ACC112 (cell line): ENCODE measurements around the gene PLA2G1B.

Source experiments
- H2AFZ ChIP-seq: fragments of 200-600 bp; sonication (generic); one replicate; pipeline ENCODE4 v1.6.0; 2017; ENCODE audit warnings: antibody characterized with exemption, low read length; ENCODE audit not compliant: unreplicated experiment
- H3K27ac ChIP-seq: fragments of 200-600 bp; sonication (generic); 2 replicates; pipeline ENCODE4 v1.5.1; 2014; ENCODE audit warnings: low read depth, mild to moderate bottlenecking, antibody characterized with exemption, low read length, moderate library complexity
- H3K27me3 ChIP-seq: fragments of 200-600 bp; sonication (generic); 2 replicates; pipeline ENCODE4 v1.6.1; 2014; ENCODE audit warnings: mild to moderate bottlenecking, antibody characterized with exemption, low read length, moderate library complexity, mixed read lengths; ENCODE audit not compliant: insufficient read depth
- H3K36me3 ChIP-seq: fragments of 200-600 bp; sonication (generic); 2 replicates; pipeline ENCODE4 v1.6.1; 2016; ENCODE audit warnings: mild to moderate bottlenecking, antibody characterized with exemption, low read length, moderate library complexity, mixed read lengths; ENCODE audit not compliant: insufficient read depth
- H3K4me1 ChIP-seq: fragments of 200-600 bp; sonication (generic); one replicate; pipeline ENCODE4 v1.6.1; 2016; ENCODE audit warnings: low read length, mixed read lengths; ENCODE audit not compliant: insufficient read depth, unreplicated experiment, control insufficient read depth
- H3K4me3 ChIP-seq: fragments of 200-600 bp; sonication (generic); 2 replicates; pipeline ENCODE4 v1.5.1; 2014; ENCODE audit warnings: mild to moderate bottlenecking, low read depth, low read length
- H3K79me2 ChIP-seq: fragments of 200-600 bp; sonication (generic); one replicate; pipeline ENCODE4 v1.6.0; 2016; ENCODE audit warnings: low read length; ENCODE audit not compliant: control insufficient read depth, unreplicated experiment, insufficient read depth

PLA2G1B gene

GRCh38 chr12:120367233-120367923 lies 39.8 kb upstream of the PLA2G1B start:
- H3K4me3 ChIP-seq, result peak overlapping the region; percentile 66; the same call in 1 of the 2 replicates
- peaks cover 47% of the 10 kb centered on the region for H3K27me3 ChIP-seq
- H3K27ac ChIP-seq, result no peak overlapping the region
- H3K36me3 ChIP-seq, result no peaks in the 10 kb centered on the region
- no peaks in the 10 kb centered on the region for H3K79me2 ChIP-seq
- H3K4me1 ChIP-seq, result no peaks in the 10 kb centered on the region
- no peak overlapping the region for H2AFZ ChIP-seq

DNA sequence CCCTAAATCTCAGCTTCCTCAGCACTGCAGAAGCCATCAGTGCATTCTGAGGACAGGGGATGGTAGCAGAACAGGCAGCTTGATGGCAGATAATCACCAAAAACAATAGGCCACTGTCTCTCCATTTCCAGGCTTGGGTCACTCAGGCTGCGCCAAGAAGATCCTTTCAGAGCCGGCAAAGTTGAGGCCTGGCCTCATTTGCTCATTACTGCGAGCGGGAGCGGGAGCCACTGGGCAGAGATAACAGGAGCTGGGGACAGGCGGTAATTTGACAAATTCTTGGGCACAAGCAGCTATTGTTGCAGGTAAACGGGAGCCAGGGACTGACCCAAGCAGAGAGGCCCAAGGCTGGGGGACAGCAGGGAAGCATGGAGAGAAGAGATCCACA lies 39.3 kb upstream of the PLA2G1B start:
- Histone ChIP-seq H3K4me3 (no peak overlapping the region), H3K27ac (no peak overlapping the region), H3K27me3 (peaks cover 47% of the 10 kb centered on the region), H3K4me1 (no peaks in the 10 kb centered on the region), H3K36me3 (no peaks in the 10 kb centered on the region), H2AFZ (no peak overlapping the region), H3K79me2 (no peaks in the 10 kb centered on the region)

- Histone ChIP-seq H3K4me1 (no peaks in the 10 kb centered on the region), H3K27ac (no peak overlapping the region), H3K79me2 (no peaks in the 10 kb centered on the region), H3K27me3 (peaks cover 45% of the 10 kb centered on the region), H2AFZ (no peak overlapping the region), H3K36me3 (no peaks in the 10 kb centered on the region), H3K4me3 (no peak overlapping the region)
Measured at GRCh38 chr12:120366341-120366705, 38.7 kb upstream of the PLA2G1B start.

DNA sequence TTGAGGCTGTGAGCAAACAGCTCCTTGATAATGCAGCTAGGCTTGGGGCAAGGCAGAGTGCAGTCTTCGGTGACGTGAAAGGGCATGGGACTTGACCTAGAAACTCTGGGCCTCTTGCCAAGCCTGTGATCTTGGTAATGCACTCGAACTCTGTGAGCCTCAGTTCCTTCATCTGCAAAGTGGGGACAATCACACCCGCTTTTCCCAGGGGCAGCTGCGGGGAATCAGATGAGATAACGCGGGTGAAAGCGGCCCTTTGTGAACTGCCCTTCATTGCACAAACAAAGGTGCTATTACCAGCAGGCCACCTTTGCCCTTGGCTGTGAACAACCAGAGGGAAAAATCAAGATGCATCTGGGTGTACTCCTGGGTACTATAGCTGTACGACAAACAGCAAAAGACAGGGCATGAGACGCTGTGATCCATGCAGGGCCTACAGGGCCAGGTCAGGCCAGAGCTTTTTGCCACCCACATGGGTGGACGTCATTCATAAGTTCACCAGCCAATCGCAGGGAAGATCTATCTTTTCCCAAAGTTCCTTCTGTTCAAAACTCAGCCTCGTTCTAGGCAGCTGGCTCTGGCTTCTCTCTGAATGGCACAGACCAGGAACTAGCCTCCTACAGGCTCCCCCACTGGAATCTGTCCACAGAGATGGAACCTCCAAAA lies 38.2 kb upstream of the PLA2G1B start:
- Histone ChIP-seq H3K27me3 (peaks cover 43% of the 10 kb centered on the region), H3K79me2 (no peaks in the 10 kb centered on the region), H3K4me3 (no peak overlapping the region), H3K36me3 (no peaks in the 10 kb centered on the region), H3K4me1 (no peaks in the 10 kb centered on the region), H3K27ac (no peak overlapping the region), H2AFZ (no peak overlapping the region)

GRCh38 chr12:120364487-120364886 lies 36.9 kb upstream of the PLA2G1B start:
- H2AFZ ChIP-seq, result no peak overlapping the region
- H3K4me3 ChIP-seq, result no peak overlapping the region
- H3K36me3 ChIP-seq, result no peaks in the 10 kb centered on the region
- H3K27me3 ChIP-seq, result peaks cover 30% of the 10 kb centered on the region
- H3K79me2 ChIP-seq, result no peaks in the 10 kb centered on the region
- no peaks in the 10 kb centered on the region for H3K4me1 ChIP-seq
- H3K27ac ChIP-seq, result no peak overlapping the region

- Histone ChIP-seq H3K27ac (no peak overlapping the region), H2AFZ (no peak overlapping the region), H3K4me1 (no peaks in the 10 kb centered on the region), H3K27me3 (peaks cover 23% of the 10 kb centered on the region), H3K36me3 (no peaks in the 10 kb centered on the region), H3K4me3 (no peak overlapping the region), H3K79me2 (no peaks in the 10 kb centered on the region)
Measured at GRCh38 chr12:120363274-120363855, 35.8 kb upstream of the PLA2G1B start.

DNA sequence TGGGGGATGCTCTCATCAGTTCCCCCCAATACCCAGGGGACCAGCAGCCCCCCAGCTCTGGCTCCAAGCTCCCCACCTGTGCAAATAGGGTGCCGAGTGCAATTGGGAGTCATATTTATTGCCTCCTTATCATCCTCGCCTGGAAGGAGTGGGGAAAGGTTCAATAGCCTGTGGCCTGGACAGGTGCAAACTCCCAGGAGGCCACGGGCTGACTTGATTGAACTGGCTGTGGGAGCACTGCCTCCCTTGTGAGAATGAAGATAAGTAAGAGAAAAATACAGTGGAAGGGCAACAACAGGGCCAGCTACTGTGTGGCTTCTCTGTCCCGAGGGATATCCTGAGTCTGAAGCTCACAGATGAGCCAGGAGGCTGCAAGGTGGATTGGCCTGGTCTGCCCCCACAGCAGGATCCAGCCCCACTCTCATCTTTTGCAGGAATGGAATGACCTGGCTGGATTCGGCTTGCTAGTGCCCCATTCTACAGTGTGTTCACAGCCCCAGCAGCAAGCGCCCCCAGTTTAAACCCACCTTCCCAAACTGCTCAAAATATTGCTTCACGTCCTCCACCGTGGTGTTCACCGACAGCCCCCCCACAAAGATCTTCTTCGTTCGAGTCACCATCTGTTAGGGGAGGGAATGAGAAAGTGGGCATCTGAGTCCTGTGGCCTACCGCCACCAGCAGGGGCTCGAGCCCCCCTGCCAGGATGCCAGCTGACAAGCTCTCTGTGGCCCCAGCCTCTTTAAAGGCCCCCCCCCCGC lies 35.1 kb upstream of the PLA2G1B start:
- Histone ChIP-seq H3K4me1 (no peaks in the 10 kb centered on the region), H3K79me2 (no peaks in the 10 kb centered on the region), H2AFZ (no peak overlapping the region), H3K27me3 (peaks cover 17% of the 10 kb centered on the region), H3K36me3 (no peaks in the 10 kb centered on the region), H3K27ac (no peak overlapping the region), H3K4me3 (no peak overlapping the region)

DNA sequence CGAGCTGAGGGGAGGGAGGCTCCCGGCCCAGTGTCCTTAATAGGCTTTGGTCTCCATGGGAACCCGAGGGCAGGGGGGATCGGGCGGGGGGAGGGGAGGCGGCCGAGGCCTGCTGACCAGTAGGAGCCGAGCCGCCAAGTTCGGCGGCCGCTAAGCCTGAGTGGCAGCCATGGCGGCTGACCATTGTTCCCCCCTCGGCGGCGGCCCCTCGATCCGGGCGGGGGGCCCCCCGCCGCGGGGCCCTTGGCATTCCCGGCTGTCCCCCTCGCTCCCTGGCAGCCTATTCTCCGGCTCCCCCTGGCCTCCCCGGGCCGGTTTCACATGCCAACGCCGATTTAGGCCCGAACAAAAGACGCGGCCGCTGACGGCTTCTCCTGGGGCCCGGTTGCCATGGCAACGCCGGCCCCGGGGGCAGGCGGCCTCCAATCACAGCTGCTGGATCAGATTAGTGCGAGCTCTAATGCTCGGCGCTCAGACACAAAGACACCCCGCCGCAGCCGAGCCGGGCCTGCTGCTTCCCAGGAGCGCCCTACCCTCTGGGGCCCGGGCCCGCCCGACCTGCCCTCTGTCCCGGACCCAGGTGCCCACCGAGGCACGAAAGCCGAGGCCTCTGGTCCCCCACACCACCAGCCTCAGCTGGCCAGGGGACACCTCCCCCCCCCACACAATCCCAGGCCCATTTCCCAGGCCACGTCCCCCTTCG lies 34.1 kb upstream of the PLA2G1B start:
- Histone ChIP-seq H3K4me1 (no peaks in the 10 kb centered on the region), H3K4me3 (peak overlapping the region; percentile 56), H3K27ac (no peak overlapping the region), H3K27me3 (peaks cover 10% of the 10 kb centered on the region), H3K36me3 (no peaks in the 10 kb centered on the region), H3K79me2 (no peaks in the 10 kb centered on the region), H2AFZ (peak overlapping the region; percentile 68)

DNA sequence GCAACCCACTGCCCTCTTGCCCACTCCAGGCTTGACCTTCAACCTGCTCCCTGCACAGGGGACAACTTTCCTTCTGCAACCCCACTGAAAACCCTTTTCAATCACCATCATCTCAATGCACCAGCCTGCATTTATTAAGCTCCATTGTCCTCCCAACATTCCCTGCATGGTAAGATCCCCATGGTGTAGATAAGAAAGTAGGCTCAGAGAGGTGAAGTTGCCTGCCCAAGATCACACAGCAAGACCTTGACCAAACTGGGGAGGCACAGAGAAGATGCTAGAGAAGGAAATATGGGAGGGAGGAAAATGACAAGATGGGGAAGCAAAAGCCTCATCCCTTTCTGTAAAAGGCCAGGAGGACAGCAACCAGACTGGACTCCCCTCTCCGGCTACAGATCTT lies 31.5 kb upstream of the PLA2G1B start:
- no peak overlapping the region for H3K4me3 ChIP-seq
- no peaks in the 10 kb centered on the region for H3K4me1 ChIP-seq
- no peak overlapping the region for H2AFZ ChIP-seq
- peaks cover 10% of the 10 kb centered on the region for H3K27me3 ChIP-seq
- H3K79me2 ChIP-seq, result no peaks in the 10 kb centered on the region
- H3K36me3 ChIP-seq, result no peaks in the 10 kb centered on the region
- H3K27ac ChIP-seq, result no peak overlapping the region

- H3K36me3 ChIP-seq, result no peaks in the 10 kb centered on the region
- H3K4me1 ChIP-seq, result no peaks in the 10 kb centered on the region
- H3K79me2 ChIP-seq, result no peaks in the 10 kb centered on the region
- peaks cover 10% of the 10 kb centered on the region for H3K27me3 ChIP-seq
- H3K27ac ChIP-seq, result no peak overlapping the region
- H2AFZ ChIP-seq, result no peak overlapping the region
- H3K4me3 ChIP-seq, result no peak overlapping the region
Measured at GRCh38 chr12:120358412-120359100, 31.0 kb upstream of the PLA2G1B start.
